Measurements from ENCODE around the gene GHRL. TPM values are rescaled to one million over a fixed set of nuclear protein-coding genes. Genes with fewer than 3 reads are reported as not detected.
"Not testable (repeated sequence)": the region's sequence is repeated elsewhere in the genome, so short reads cannot be mapped to it uniquely, and the experiment has no call there.

GHRL gene
- polyA plus RNA-seq, 1 donor, result 2.7 TPM

- DNase-seq, result no peak
Measured at GRCh38 chr3:10274601-10275000, 18.1 kb downstream of the GHRL start.

- DNase-seq, result no peak
Measured at GRCh38 chr3:10273702-10274305, 18.9 kb downstream of the GHRL start.

- DNase-seq, result no peak
Measured at GRCh38 chr3:10272977-10273376, 19.8 kb downstream of the GHRL start.

DNA sequence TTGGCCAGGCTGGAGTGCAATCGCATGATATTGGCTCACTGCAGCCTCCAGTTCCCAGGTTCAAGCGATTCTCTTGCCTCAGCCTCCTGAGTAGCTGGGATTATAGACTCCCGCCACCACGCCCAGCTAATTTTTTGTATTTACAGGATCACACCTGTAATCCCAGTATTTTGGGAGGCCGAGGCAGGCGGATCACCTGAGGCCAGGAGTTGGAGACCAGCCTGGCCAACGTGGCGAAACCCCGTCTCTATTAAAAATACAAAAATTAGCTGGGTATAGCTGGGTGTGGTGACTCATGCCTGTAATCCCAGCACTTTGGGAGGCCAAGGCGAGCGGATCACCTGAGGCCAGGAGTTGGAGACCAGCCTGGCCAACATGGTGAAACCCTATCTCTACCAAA is 20.3 kb downstream of the GHRL start:
- DNase-seq, result not testable (repeated sequence)

- no peak for DNase-seq
Measured at GRCh38 chr3:10269443-10269842, 23.3 kb downstream of the GHRL start.

DNA sequence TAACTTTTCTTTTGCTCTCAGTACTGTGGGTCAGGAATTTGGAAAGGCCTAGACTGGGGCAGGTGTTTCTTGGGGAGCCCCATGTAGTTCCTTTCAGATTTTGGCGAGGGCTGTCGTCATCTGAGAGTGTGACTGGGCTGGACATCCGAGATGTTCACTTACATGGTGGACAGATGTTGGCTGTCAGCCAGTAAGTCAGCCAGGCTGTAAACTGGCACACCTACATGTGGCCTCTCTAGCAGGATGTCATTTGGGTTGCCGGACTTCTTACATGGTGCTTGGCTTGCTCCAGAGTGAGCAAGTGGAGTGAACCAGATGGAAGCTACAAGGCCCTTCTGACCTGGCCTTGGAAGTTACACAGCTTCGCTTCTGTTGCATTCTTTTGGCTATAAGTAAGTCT is 23.8 kb downstream of the GHRL start:
- DNase-seq, result no peak

GRCh38 chr3:10268116-10268515 is 24.6 kb downstream of the GHRL start:
- no peak for DNase-seq

DNA sequence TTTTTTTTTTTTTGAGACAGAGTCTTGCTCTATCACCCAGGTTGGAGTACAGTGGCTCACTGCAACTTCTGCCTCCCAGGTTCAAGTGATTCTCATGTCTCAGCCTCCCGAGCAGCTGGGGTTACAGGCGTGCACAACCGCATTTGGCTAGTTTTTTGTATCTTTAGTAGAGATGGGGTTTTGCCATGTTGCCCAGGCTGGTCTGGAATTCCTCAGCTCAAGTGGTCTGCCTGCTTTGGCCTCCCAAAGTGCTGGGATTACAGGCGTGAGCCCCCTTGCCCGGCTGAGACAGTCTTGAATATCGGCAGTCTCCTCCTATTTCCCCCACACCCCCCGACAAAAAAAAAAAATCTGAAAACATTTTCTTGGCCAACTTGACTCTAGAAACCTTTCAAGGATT is 25.8 kb downstream of the GHRL start:
- DNase-seq, result not testable (repeated sequence)

DNA sequence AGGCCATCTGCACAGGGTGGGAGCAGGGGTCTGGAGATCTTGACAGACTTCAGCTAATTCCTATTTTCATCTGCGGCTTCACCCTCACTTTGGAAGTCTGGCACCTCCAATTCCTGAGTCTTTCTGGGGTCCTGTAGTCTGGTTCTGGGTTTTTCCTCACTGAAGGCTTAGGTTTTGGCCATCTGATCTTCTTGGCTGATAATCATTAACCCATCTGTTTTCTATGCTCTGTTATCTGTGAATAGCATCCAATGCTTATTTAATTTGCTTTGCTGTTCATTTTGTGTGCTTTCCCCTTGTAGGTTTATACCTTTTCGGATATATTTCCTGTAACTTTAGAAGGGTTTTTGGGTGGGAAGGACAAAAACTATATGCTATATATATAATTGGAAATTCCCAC is 26.9 kb downstream of the GHRL start:
- no peak for DNase-seq

- no peak for DNase-seq
Measured at GRCh38 chr3:10263646-10264363, 28.9 kb downstream of the GHRL start.

- DNase-seq, result no peak
Measured at GRCh38 chr3:10262027-10262426, 30.7 kb downstream of the GHRL start.

DNA sequence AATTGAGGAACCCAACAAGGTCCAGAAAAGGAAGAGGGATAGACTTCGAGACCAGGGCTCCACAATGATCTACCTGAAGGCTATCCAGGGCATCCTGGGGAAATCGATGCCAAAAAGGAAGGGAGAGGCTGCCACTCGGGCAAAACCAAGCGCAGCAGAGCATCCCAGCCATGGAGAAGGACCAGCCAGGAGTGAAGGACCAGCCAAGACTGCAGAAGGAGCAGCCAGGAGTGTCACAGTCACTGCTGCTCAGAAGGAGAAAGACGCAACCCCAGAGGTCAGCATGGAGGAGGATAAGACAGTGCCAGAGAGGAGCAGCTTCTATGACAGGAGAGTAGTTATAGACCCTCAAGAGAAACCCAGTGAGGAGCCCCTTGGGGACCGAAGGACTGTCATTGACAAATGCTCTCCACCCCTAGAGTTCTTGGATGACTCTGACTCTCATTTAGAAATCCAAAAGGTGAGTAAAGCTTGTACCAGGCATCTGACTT is 32.5 kb downstream of the GHRL start:
- DNase-seq, result no peak

DNA sequence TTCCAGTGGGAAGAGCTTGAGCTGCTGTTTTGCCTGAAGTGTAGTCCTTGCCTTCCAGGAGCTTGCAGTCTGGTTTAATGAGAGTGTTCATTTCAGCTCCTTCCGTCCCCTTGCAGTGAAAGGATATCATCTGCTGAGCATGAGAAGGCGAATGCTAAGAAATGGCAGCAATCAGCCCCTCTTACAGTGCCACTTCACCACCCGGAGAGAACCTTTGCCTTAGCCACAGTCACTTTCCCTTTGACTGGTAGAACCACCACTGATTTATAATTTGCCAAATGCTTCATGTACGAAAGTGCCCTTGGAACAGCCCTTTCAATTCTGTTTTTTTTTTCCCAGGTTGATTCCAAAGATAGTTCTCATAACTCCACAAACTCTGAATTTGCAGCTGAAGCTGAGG is 32.9 kb downstream of the GHRL start:
- DNase-seq, result no peak

DNA sequence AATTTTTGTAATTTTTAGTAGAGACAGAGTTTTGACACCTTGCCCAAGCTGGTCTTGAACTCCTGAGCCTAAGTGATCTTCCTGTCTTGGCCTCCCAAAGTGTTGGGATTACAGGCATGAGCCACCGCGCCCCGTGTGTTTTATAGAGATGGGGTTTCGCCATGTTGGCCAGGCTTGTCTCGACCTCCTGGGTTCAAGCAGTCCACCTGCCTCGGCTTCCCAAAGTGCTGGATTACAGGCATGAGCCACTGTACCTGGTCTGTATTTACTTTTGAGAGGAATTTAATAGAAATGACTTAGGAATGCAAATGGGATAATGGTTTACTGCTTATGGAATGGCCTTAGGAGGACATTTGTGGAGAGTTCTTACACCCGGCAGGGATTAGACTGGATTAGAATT is 33.7 kb downstream of the GHRL start:
- no peak for DNase-seq

GRCh38 chr3:10255835-10256234 is 36.9 kb downstream of the GHRL start:
- DNase-seq, result no peak

DNA sequence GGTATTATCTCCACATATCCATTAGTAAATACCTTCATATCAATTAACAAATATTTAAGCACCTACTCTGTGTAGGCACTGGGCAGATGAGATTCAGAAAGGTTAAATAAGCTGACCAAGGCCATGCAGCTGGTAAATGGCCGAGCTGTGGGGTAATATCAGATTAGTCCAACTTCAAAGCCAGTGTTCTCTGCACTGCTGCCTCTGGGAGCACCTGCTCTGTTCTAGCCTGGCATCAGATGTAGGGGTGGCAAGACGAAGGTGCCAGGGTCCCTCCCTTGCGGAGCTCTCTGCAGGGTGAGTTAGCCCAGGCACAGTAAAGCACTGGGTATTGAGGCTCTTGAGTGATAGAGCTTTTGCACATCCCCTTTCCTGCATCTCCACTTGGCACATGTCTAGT is 39.0 kb downstream of the GHRL start:
- no peak for DNase-seq

DNA sequence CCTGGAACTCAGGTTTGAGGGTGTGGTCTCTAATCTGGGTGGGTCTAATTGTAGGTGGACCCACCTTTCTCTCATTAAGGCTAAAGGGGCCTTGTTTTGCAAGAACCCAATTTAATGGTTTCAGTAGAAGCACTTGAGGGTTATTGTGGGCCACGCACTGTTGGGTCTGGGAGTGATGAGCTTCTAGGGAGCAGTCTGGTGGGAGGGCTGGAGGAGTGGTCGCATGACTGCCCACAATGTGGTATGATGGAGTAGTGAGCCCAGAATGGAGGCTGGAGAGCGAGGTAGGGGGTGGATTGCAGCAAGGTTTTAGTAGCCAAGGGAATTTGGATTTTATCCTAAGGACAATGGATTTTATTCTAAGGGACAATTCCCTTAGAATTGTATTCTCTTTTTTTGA is 41.7 kb downstream of the GHRL start:
- no peak for DNase-seq

DNA sequence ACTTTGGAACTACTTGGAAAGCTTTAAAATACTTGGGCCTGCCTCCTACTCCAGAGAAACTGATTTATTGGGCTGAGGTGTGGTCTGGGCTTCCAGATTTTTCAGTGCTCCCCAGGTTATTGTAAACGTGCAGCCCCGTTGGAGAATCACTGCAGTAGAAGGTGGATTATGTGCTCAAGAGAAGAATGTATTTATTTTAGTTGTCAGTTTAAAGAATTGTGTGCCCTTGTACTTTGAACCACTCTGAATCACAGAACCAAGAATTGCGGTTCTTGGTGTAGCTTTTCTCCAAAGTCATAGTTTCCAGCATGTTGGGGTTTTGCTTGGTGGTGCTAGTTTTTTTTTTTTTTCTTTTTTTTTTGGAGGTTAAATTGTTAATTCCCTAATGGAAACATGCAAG is 42.9 kb downstream of the GHRL start:
- DNase-seq, result no peak

GRCh38 chr3:10248984-10249748 is 43.6 kb downstream of the GHRL start:
- peak; percentile 11 for DNase-seq

DNA sequence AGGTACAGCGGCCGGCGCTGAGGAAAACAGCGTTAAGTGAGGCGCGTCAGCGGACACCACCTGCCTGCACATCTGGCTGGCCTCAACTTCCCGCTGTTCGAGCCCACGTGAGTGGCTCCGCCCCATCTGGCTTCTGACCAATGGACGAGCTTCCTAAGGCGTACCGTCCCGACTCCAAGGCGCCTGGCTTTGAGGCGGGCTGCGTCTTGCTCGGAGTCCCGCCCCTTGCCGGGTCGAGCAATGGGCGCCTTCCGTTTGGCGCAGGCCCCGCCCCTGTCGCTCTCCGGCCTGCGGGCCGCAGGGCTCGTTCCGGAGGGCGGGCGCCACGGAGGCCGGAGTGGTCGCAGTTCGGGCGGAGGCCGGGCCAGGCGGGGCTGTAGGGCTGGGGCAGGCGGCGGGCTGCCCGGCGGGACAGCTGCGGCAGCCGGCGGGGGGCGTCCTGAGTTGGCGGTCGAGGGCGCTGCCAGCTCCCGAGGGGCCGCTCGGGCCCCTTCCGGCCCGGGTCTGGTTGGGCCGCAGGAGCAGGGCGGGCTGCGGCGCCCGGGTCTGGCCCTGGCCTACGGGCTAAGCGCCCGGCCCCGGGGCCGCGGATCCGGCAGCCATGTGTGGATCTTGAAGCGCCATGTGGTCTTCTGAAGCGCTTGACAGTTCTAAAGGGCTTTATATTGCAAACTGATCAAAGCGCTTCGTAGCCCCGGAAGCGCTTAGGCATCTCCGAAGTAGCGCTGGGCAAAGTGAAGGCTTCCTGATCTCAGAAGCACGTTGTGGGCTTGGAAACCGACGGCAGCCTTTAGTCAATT is 44.4 kb downstream of the GHRL start, which contains the start of gene TATDN2:
TATDN2 (plus strand) TSS at position 276 of the 800 bp plus-strand sequence. CDS start 742 bp downstream, outside the sequence.
- DNase-seq, result peak; percentile 91

- DNase-seq, result no peak
Measured at GRCh38 chr3:10247679-10248183, 45.0 kb downstream of the GHRL start.

All from left kidney (tissue), 2 donors.